Stimulated activated CD4-positive, alpha-beta T cell treated with anti-CD3 and anti-CD28 coated beads, Interleukin-1b, Interleukin-23, amount 100 ng/mL, for 24 hours (primary cell): ENCODE results near the gene ATP7B.

Source experiments
- DNase-seq, 4 experiments: peaks; one replicate each; pipeline ENCODE4 v3.0.0-alpha.2; 2020; ENCODE audit warnings: low read depth in 4 of 4, low spot score in 1 of 4

Gene ATP7B

GRCh38 chr13:51978796-51979556 is 32.3 kb downstream of the ATP7B start:
- DNase-seq: no peak

GRCh38 chr13:51977625-51978024 is 33.6 kb downstream of the ATP7B start:
- no peak for DNase-seq

GRCh38 chr13:51976890-51977289 is 34.4 kb downstream of the ATP7B start:
- no peak for DNase-seq

GRCh38 chr13:51976423-51976822 is 34.8 kb downstream of the ATP7B start:
- DNase-seq: no peak

- no peak for DNase-seq
Measured at GRCh38 chr13:51974482-51974881, 36.8 kb downstream of the ATP7B start.

- DNase-seq: no peak
Measured at GRCh38 chr13:51971520-51972426, 39.5 kb downstream of the ATP7B start.

- DNase-seq: no peak
Measured at GRCh38 chr13:51970349-51970748, 40.9 kb downstream of the ATP7B start.

GRCh38 chr13:51967482-51968446 is 43.5 kb downstream of the ATP7B start:
- no peak for DNase-seq

GRCh38 chr13:51966186-51966585 is 45.1 kb downstream of the ATP7B start:
- no peak for DNase-seq

- DNase-seq: no peak
Measured at GRCh38 chr13:51961493-51962403, 49.5 kb downstream of the ATP7B start.

- no peak for DNase-seq
Measured at GRCh38 chr13:51960766-51961165, 50.5 kb downstream of the ATP7B start.

- DNase-seq: no peak
Measured at GRCh38 chr13:51959773-51960172, 51.5 kb downstream of the ATP7B start.

GRCh38 chr13:51958217-51958547 is 53.1 kb downstream of the ATP7B start:
- DNase-seq: no peak

- no peak for DNase-seq
Measured at GRCh38 chr13:51957377-51958216, 53.7 kb downstream of the ATP7B start.

GRCh38 chr13:51956717-51957116 is 54.5 kb downstream of the ATP7B start:
- DNase-seq: no peak

GRCh38 chr13:51955816-51956603 is 55.2 kb downstream of the ATP7B start:
- DNase-seq: no peak

GRCh38 chr13:51955281-51955771 is 55.9 kb downstream of the ATP7B start:
- DNase-seq: no peak
